OCI-LY7 (cell line): ENCODE measurements around the gene TTLL9. TPM values are rescaled to one million over a fixed set of nuclear protein-coding genes. Genes with fewer than 3 reads are reported as not detected.

Source experiments
- BruUV-seq: library from RNA; stranded (reverse); fragments of 400-500 nt; replicated peaks from 2 replicates; lab custom pipeline; 2021; lab: Mats Ljungman, UMichigan
- CTCF ChIA-PET: fragments of 300-600 bp; sonication (Branson Sonifier 250); formaldehyde crosslinking; loops from one replicate; lab custom pipeline; 2022; ENCODE audit warnings: antibody characterized with exemption; ENCODE audit not compliant: unreplicated experiment; lab: Charles Lee
- POLR2A ChIA-PET: fragments of 300-600 bp; sonication (Branson Sonifier 250); formaldehyde crosslinking; loops from one replicate; lab custom pipeline; 2022; ENCODE audit warnings: antibody characterized with exemption; lab: Charles Lee
- DNase-seq: peaks from one replicate; pipeline ENCODE4 v3.0.0-alpha.2; 2015; ENCODE audit warnings: low spot score
- H2AFZ ChIP-seq: fragments of 200-600 bp; sonication (generic), shearing (Covaris generic); 2 replicates; pipeline ENCODE4 v1.6.1; 2014; ENCODE audit warnings: mild to moderate bottlenecking, antibody characterized with exemption, low read length, moderate library complexity
- H3K27ac ChIP-seq: fragments of 200-600 bp; sonication (generic); 2 replicates; pipeline ENCODE4 v1.5.1; 2014; ENCODE audit warnings: mixed run types, low read depth, mild to moderate bottlenecking, moderate library complexity, low read length, inconsistent platforms; ENCODE audit not compliant: poor library complexity, severe bottlenecking
- H3K36me3 ChIP-seq: fragments of 200-600 bp; sonication (generic); 2 replicates; pipeline ENCODE4 v1.6.1; 2014; ENCODE audit warnings: mild to moderate bottlenecking, antibody characterized with exemption, low read length, moderate library complexity, mixed read lengths; ENCODE audit not compliant: insufficient read depth
- H3K4me1 ChIP-seq: fragments of 200-600 bp; sonication (generic); 2 replicates; pipeline ENCODE4 v1.5.1; 2014; ENCODE audit warnings: mild to moderate bottlenecking, low read length; ENCODE audit not compliant: insufficient read depth, poor library complexity, severe bottlenecking
- H3K4me2 ChIP-seq: fragments of 200-600 bp; sonication (generic); 2 replicates; pipeline ENCODE4 v1.6.1; 2014; ENCODE audit warnings: mild to moderate bottlenecking, low read length
- H3K4me3 ChIP-seq: fragments of 200-600 bp; sonication (generic); 2 replicates; pipeline ENCODE4 v1.5.1; 2014; ENCODE audit warnings: mild to moderate bottlenecking, low read depth, low read length; ENCODE audit not compliant: poor library complexity, severe bottlenecking
- H3K79me2 ChIP-seq: fragments of 200-600 bp; sonication (generic); 2 replicates; pipeline ENCODE4 v1.6.1; 2016; ENCODE audit warnings: low read depth, mild to moderate bottlenecking, low read length, moderate library complexity, mixed read lengths; ENCODE audit not compliant: insufficient read depth
- H3K9me2 ChIP-seq: fragments of 200-600 bp; sonication (generic); 2 replicates; pipeline ENCODE4 v1.6.1; 2016; ENCODE audit warnings: mild to moderate bottlenecking, low read length, mixed read lengths; ENCODE audit not compliant: insufficient read depth
- H3K9me3 ChIP-seq: fragments of 200-600 bp; sonication (generic); 2 replicates; pipeline ENCODE4 v1.6.1; 2014; ENCODE audit warnings: mild to moderate bottlenecking, mixed run types, low read length, mixed read lengths
- H4K20me1 ChIP-seq: fragments of 200-600 bp; sonication (generic); 2 replicates; pipeline ENCODE4 v1.6.1; 2014; ENCODE audit warnings: mild to moderate bottlenecking, antibody characterized with exemption, low read length, moderate library complexity, mixed read lengths; ENCODE audit not compliant: insufficient read depth
- EZH2phosphoT487 ChIP-seq: fragments of 200-600 bp; sonication (generic); IDR thresholded peaks from 2 replicates; pipeline ENCODE4 v1.6.1; 2018; ENCODE audit warnings: low read depth, borderline replicate concordance, mild to moderate bottlenecking, mixed run types, antibody characterized with exemption, low read length, moderate library complexity, mixed read lengths
- intact Hi-C: fragments of 100-400 bp; cut with micrococcal nuclease; formaldehyde crosslinking; loops from one replicate; pipeline ENCODE4 v1.10.0; 2022; ENCODE audit not compliant: unreplicated experiment
- total RNA-seq, 2 experiments: library from RNA; depleted of rRNA in 1 of 2; stranded (reverse); fragments of >200 nt in 1 of 2; shearing (Covaris generic) in 1 of 2; gene quantifications; 2 replicates each; pipeline ENCODE4 v1.2.3, GENCODE V29; 2014 to 2022
- TF ChIP-seq, protein P1 (sequence below): fragments of 200-600 bp; sonication (generic); conservative IDR thresholded peaks from 2 replicates; pipeline ENCODE4 v1.5.1; 2014; ENCODE audit warnings: mild to moderate bottlenecking, antibody characterized with exemption, low read length, moderate library complexity, mixed read lengths

TTLL9 gene
- total RNA-seq, 2 experiments from 2014 or later, result not detected

DNA sequence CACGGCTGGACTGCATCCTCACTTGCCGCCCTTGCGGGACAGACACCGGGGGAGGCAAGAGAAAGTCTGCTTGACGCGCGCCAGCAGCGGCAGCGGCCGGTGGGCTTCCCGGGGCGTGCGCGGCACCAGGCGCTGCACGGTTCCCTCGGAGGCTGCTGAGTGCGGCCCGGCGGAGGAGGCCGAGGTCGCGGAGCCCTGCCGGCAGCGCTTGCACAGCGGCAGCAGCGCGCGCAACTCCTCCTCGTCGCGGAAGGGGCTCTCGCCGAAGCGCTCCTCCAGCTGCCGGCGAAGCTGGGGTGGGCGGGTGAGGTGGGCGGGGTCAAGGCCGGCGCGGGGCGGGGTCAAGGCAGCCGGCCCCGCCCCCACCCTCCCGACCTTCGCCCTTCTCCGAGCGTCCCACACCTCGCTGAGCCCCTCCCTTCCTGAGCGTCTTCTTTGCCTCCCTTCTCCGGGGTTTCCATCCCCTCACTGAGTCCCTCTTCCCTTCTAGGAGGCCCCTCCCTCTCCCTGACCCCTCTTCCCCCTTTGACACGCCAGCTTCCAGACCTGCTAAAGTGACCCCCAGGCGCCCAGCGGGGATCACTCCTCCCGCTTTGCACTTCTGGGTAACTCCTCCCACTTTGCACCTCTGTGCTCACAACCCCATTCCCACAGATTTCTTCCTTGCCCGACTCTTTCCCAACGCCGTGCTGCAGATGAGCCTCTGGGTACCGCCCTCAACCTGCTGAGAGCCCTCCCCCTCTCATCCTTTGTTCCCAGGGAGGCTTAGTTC lies 8.9 kb upstream of the TTLL9 start:
- peak overlapping the region; percentile 81 for H3K4me2 ChIP-seq
- POLR2A ChIA-PET, result interaction anchor here (1.1 kb wide), 1 partner anchor 18 kb away, joined by 3 read pairs; no protein-coding TSS in a partner anchor
- BruUV-seq, result no TSS peak
- H2AFZ ChIP-seq, result peak overlapping the region; percentile 72
- H3K4me1 ChIP-seq, result peaks cover 22% of the 10 kb centered on the region
- H3K4me3 ChIP-seq, result peak overlapping the region; percentile 70
- CTCF ChIA-PET, result no interaction called here
- no peaks in the 10 kb centered on the region for H3K79me2 ChIP-seq
- DNase-seq, result peak; percentile 91
- H4K20me1 ChIP-seq, result no peaks in the 10 kb centered on the region
- no peak overlapping the region for H3K27ac ChIP-seq
- intact Hi-C loops, result no loop called here
- no peaks in the 10 kb centered on the region for H3K36me3 ChIP-seq
- H3K9me2 ChIP-seq, result no peaks in the 10 kb centered on the region
- no peaks in the 10 kb centered on the region for H3K9me3 ChIP-seq
- TF ChIP-seq, protein P1, sequence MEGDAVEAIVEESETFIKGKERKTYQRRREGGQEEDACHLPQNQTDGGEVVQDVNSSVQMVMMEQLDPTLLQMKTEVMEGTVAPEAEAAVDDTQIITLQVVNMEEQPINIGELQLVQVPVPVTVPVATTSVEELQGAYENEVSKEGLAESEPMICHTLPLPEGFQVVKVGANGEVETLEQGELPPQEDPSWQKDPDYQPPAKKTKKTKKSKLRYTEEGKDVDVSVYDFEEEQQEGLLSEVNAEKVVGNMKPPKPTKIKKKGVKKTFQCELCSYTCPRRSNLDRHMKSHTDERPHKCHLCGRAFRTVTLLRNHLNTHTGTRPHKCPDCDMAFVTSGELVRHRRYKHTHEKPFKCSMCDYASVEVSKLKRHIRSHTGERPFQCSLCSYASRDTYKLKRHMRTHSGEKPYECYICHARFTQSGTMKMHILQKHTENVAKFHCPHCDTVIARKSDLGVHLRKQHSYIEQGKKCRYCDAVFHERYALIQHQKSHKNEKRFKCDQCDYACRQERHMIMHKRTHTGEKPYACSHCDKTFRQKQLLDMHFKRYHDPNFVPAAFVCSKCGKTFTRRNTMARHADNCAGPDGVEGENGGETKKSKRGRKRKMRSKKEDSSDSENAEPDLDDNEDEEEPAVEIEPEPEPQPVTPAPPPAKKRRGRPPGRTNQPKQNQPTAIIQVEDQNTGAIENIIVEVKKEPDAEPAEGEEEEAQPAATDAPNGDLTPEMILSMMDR, result no peak
- no peak for TF ChIP-seq EZH2phosphoT487

DNA sequence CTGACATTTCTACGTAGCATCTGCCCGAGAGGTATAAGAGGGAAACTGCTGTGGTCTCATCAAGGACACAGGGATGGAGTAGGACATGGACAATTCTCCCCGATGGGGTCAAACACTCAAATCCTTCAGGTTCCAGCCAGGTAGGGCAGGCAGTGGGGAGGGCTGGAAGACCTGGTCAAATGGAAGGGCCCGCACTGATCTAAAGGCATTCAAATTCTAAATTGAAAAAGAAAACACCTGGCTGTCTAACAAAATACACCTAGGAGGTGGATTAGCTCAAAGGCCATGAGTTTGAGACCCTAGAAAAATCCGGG lies 8.3 kb upstream of the TTLL9 start:
- Histone ChIP-seq H3K9me3 (no peaks in the 10 kb centered on the region), H3K27ac (no peak overlapping the region), H3K4me1 (peaks cover 22% of the 10 kb centered on the region), H2AFZ (no peak overlapping the region), H3K36me3 (no peaks in the 10 kb centered on the region), H3K4me3 (peak overlapping the region; percentile 70), H3K9me2 (no peaks in the 10 kb centered on the region), H3K79me2 (no peaks in the 10 kb centered on the region), H4K20me1 (no peaks in the 10 kb centered on the region), H3K4me2 (peak overlapping the region; percentile 81)
- ChIA-PET CTCF (no interaction called here), POLR2A (interaction anchor here (1.1 kb wide), 1 partner anchor 18 kb away, joined by 3 read pairs; no protein-coding TSS in a partner anchor)
- DNase-seq, result no peak
- TF ChIP-seq, protein P1, result no peak
- TF ChIP-seq EZH2phosphoT487, result no peak
- BruUV-seq, result no TSS peak
- intact Hi-C loops, result no loop called here

DNA sequence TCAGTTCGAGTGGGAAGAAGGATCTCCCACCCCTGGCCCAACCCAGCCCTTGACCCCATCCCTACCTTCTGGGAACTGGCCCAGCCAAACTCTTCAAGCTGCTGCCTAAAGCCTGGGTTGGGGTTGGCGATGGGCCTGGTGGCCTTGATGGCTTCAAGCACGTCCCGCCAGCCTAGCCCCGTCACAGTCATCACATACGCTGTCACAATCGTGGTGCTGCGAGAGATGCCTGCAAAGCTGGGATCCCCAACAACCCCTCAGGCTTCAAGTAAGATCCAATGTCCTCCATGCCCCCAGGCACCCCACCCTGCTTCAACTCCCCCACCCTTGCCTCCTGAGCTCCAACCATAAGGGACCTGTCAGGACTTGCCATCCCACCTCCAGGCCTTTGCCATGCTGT lies 7.9 kb upstream of the TTLL9 start:
- Histone ChIP-seq H3K4me1 (peaks cover 22% of the 10 kb centered on the region), H3K27ac (no peak overlapping the region), H3K4me2 (no peak overlapping the region), H3K4me3 (no peak overlapping the region), H3K9me2 (no peaks in the 10 kb centered on the region), H2AFZ (no peak overlapping the region), H3K79me2 (no peaks in the 10 kb centered on the region), H3K9me3 (no peaks in the 10 kb centered on the region), H3K36me3 (no peaks in the 10 kb centered on the region), H4K20me1 (no peaks in the 10 kb centered on the region)
- no peak for DNase-seq
- intact Hi-C loops, result no loop called here
- ChIA-PET CTCF (no interaction called here), POLR2A (no interaction called here)
- BruUV-seq, result no TSS peak
- TF ChIP-seq EZH2phosphoT487, result no peak
- TF ChIP-seq, protein P1, result no peak
